AG10803 (cell line): ENCODE measurements around the gene LYPLAL1.

Experiments used
- DNase-seq: peaks from one replicate; pipeline ENCODE4 v3.0.0; 2010; ENCODE audit warnings: low read depth
- H3K4me3 ChIP-seq: 2 replicates; pipeline ENCODE4 v1.5.1; 2011; ENCODE audit warnings: mild to moderate bottlenecking, low read length, control low read depth
- CTCF ChIP-seq: conservative IDR thresholded peaks from 2 replicates; pipeline ENCODE4 v1.5.1; 2011; ENCODE audit warnings: mild to moderate bottlenecking, low read length, control low read depth, inconsistent platforms

LYPLAL1 gene

GRCh38 chr1:219173758-219174459 lies at the start of gene LYPLAL1:
TSS of gene LYPLAL1 (plus strand) at chr1:219173878. CDS start at chr1:219173891, 13 bp downstream.
- peak; percentile 85 for DNase-seq
- TF ChIP-seq CTCF = no peak
- H3K4me3 ChIP-seq = peak within 1 kb of the TSS; percentile 88

- no peak for TF ChIP-seq CTCF
- no peak for DNase-seq
- H3K4me3 ChIP-seq = no peak overlapping the region
Measured at GRCh38 chr1:219124163-219124562, 49.5 kb upstream of the LYPLAL1 start.

GRCh38 chr1:219125342-219125741 lies 48.3 kb upstream of the LYPLAL1 start:
- H3K4me3 ChIP-seq = no peak overlapping the region
- TF ChIP-seq CTCF = no peak
- no peak for DNase-seq

- DNase-seq = peak; percentile 55
- TF ChIP-seq CTCF = no peak
- H3K4me3 ChIP-seq = no peak overlapping the region
Measured at GRCh38 chr1:219126377-219126776, 47.3 kb upstream of the LYPLAL1 start.

- no peak overlapping the region for H3K4me3 ChIP-seq
- no peak for TF ChIP-seq CTCF
- DNase-seq = no peak
Measured at GRCh38 chr1:219128957-219129356, 44.7 kb upstream of the LYPLAL1 start.

GRCh38 chr1:219130366-219130935 lies 43.2 kb upstream of the LYPLAL1 start:
- no peak for TF ChIP-seq CTCF
- DNase-seq = no peak
- H3K4me3 ChIP-seq = no peak overlapping the region

GRCh38 chr1:219132939-219133338 lies 40.7 kb upstream of the LYPLAL1 start:
- DNase-seq = no peak
- no peak for TF ChIP-seq CTCF
- H3K4me3 ChIP-seq = no peak overlapping the region
